Mucosa of gallbladder (tissue), 1 donor: ENCODE data around the gene HSD17B14. TPM values are rescaled to one million over a fixed set of nuclear protein-coding genes. Genes with fewer than 3 reads are reported as not detected.

ENCODE experiments used
- DNase-seq: peaks from one replicate; pipeline ENCODE4 v3.0.0-alpha.2; 2020; ENCODE audit warnings: low spot score
- total RNA-seq: library from RNA; stranded (reverse); gene quantifications from one replicate; pipeline ENCODE4 v1.2.1, GENCODE V29; 2021
- donor health status: DM: no; HTN: no; CAD: no.

Gene HSD17B14
- total RNA-seq, 1 donor from 2014 or later, result 10.6 TPM

DNA sequence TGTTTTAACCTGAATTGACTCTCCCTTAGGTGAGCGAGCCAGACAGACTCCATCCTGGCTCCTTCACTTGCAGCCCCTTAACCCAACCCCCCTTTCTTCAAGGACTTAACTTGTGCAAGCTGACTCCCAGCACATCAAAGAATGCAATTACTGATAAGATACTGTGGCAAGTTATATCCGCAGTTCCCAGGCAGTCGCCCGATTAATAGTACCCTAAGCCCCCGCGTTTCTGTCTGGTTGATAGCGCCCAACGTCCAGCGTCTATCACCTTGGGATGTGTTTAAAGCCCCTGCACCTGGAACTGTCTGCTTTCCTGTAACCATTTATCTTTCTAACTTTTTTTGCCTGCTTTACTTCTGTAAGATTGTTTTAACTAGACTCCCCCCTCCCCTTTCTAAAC is 6.2 kb downstream of the HSD17B14 start:
- no peak for DNase-seq

GRCh38 chr19:48826606-48827020 is 9.7 kb downstream of the HSD17B14 start:
- DNase-seq, result no peak

DNA sequence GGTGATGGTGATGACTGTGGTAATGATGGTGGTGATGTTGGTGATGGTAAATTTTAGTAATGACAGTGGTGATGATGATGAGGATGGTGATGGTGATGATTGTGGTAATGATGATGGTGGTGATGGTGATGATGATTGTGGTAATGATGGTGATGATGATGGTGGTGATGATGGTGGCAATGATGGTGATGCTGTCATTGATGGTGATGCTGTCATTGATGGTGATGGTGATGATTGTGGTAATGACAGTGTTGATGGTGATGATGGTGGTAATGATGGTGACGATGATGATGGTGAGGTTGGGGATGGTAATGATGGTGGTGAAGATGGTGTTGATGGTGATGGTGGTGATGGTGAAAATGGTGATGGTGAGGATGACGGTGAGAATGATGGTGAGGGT is 13.8 kb downstream of the HSD17B14 start:
- no peak for DNase-seq

- no peak for DNase-seq
Observed at GRCh38 chr19:48821633-48822032, 14.7 kb downstream of the HSD17B14 start.

GRCh38 chr19:48819366-48819816 is 16.9 kb downstream of the HSD17B14 start:
- DNase-seq, result peak; percentile 86

GRCh38 chr19:48818234-48818820 is 18.0 kb downstream of the HSD17B14 start:
- no peak for DNase-seq

DNA sequence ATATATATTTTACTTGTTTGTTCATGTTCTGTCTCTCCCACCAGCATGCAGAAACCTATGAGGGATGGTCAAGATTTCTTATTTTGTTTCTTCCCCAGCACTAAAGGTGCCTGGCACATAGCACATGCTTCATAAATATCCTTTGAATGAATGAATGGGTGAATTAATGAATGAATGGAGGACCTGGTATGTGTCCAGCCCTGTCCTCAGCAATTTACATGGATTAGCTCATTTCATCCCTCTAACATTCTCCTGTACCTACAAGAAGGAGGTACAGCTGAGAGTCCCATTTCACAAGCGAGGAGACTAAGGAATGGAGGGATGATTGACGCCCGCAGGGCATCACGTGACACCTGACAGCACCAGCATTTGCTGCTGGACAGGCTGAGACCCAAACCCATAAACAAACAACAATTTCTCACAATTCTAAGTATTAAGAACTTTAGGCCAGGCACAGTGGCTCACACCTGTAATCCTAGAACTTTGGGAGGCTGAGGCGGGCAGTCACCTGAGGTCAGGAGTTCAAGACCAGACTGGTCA is 18.6 kb downstream of the HSD17B14 start:
- DNase-seq, result no peak

- no peak for DNase-seq
Observed at GRCh38 chr19:48815870-48816501, 20.3 kb downstream of the HSD17B14 start.

DNA sequence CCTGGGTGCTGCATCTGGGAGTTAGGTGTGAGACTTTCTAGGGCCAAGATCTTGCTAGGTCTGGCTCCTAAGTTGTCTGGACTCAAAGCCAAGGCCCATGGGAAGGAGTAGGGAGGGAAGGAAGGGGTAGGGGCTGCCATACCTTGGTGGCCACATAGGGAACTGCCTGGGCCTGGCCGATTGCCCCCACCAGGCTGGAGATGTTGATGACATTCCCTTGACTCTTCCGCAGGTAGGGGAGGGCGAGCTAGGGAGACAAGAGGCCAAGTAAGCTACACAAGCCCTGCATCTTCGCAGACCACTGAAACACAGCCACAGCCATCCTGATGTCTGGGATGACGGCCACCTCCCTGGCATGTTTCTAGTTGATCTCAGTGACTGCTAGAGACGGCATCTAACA is 21.4 kb downstream of the HSD17B14 start:
- no peak for DNase-seq

DNA sequence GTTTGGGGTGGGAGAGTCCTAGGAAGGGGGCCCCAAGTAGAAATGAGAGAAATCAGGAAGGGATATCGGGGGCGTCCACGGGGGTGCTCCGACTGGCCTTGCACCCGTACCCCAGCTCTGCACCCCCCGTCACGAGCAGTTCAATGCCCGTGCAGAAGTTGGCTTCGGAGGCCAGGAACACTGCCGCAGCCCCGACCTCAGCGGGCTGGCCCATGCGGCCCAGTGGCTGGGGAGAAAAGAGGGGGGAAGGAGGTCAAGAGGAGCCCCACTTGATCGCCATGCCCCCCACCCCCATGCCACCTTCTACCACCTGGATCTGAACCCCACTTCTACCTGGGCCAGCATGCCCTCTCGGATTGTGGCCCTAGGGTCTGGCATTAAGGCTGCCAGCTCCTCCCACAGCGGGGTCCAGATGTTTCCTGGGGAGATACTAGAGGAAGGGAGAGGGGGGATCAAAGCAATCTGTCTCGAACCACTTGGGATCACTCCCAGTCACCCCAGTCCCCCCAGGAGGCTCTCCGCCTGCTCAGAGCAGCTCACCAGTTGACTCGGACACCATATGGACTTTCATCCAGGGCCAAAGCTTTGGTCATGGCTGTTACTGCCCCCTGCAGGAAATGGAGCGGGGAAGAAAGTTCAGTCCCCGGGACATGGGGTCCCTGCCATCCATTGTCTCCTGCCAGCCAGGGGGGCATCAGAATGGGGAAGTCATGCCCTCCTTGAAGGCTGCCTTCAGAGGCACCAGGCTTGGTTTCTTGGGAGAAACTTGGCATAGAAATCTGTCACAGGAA is 23.0 kb downstream of the HSD17B14 start:
- DNase-seq, result no peak

GRCh38 chr19:48812094-48812929 is 24.0 kb downstream of the HSD17B14 start:
- DNase-seq, result peak; percentile 79

DNA sequence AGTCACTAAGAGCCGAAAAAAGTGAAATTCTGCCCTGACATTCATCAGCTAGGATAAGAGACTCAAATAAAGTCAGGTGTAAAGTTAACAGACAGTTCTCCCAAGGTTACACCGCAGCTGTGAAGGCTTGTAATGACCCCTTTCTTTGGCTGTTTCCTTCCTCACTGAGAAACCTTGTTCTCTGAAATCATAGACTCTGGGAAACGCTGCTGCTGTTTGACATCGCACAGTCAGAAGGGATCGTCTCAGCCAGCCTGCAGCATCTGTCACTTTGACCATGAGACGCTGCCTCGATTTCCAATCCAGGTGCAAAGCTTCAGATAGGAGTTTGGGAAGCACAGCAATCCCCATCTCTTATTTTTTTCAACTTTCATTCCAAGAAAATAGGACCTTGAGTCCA is 26.1 kb downstream of the HSD17B14 start:
- no peak for DNase-seq

DNA sequence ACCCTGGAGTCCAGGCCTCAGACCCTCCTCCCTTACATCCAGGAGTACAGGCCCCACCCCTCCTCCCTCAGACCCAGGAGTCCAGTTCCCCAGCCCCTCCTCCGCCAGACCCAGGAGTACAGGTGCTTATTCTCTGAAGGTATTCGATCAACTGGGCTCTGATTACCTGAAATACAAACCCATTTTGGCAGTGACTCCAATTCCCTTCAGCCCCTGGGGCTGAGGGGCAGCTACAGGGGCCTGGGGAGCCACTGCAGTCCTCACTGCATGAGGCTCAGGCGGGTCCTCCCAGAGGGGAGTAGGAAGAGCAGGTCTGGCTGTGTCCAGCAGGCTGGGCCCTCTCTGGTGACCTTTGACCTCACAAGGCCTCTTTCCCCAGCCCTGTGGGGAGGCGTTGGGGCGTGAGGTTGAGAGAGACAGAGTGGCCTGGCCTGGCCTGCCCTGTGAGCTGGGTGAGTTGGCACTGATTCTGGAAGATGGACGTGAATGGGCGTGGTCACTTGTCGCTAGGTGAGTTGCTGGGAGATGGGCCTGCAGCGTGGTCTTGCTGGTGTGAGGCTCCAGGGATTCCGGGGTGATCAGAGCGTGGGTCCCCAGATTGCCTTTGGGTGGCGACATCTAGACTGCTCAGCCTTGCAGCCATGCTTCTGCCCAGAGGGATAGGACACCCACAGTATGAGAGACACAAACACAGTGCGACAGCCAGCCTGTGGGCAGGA is 28.5 kb downstream of the HSD17B14 start:
- DNase-seq, result no peak

GRCh38 chr19:48806818-48807589 is 29.3 kb downstream of the HSD17B14 start:
- DNase-seq, result peak; percentile 60

- no peak for DNase-seq
Observed at GRCh38 chr19:48806518-48806817, 29.8 kb downstream of the HSD17B14 start.

GRCh38 chr19:48805452-48805851 is 30.8 kb downstream of the HSD17B14 start:
- DNase-seq, result no peak

- DNase-seq, result no peak
Observed at GRCh38 chr19:48804496-48804895, 31.8 kb downstream of the HSD17B14 start.

DNA sequence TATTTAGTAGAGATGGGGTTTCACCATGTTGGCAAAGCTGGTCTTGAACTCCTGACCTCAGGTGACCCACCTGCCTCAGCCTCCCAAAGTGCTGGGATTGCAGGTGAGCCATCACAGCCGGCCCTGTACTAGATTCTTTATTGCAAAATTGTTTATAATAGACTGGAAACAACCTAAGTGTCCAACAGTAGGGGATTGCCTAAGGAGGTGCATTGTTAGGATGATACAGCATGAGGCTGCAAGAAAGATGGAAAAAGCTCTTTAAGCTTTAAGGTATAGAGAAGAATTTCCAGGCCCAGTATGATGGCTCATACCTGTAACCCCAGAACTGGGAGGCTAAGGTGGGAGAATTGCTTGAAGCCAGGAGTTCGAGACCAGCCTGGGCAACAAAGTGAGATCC is 33.7 kb downstream of the HSD17B14 start:
- no peak for DNase-seq

- DNase-seq, result no peak
Observed at GRCh38 chr19:48799358-48800300, 36.7 kb downstream of the HSD17B14 start.
